Measurements from ENCODE around the gene CARD11. TPM values are rescaled to one million over a fixed set of nuclear protein-coding genes. Genes with fewer than 3 reads are reported as not detected.
A peak's percentile ranks its signal among the peaks of the same experiment; 100 is the strongest.

Gene CARD11
- total RNA-seq, 1 donor from 2014 or later, result 11.0 TPM

DNA sequence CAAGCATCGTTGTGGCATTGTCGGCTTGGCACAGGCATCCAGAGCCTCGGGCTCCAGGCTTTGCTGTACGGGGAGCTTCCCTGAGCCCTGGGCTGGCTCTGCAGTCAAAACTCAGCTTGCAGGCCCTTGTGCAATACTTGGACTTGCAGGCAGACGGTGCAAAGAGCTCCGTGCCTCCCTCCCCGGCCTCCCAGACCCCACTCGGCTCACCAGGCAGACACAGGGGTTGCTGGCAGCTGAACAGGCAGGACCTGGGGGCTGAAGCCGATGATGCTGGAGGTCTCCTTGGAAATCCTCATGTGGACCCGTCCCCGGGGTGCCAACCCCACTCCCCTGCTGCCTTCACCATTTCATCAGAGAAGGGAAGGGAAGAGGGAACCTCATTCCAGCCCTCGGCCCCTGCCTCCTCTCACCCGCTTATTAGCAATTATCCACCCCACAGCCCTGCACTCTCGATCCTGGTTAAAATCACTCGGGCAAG lies 139.9 kb downstream of the CARD11 start:
- DNase-seq (ENCODE audit: low spot score, unreplicated experiment), result no peak
- Mint-ChIP-seq H3K4me1 (ENCODE audit: low read depth) (peaks cover 6% of the 10 kb centered on the region), H3K27ac (peak overlapping the region; percentile 22), H3K9me3 (ENCODE audit: low read depth) (no peaks in the 10 kb centered on the region), H3K4me3 (ENCODE audit: low read depth) (no peak overlapping the region), H3K27me3 (no peaks in the 10 kb centered on the region), H3K36me3 (ENCODE audit: insufficient read depth) (no peaks in the 10 kb centered on the region)
- TF ChIP-seq, protein P1, sequence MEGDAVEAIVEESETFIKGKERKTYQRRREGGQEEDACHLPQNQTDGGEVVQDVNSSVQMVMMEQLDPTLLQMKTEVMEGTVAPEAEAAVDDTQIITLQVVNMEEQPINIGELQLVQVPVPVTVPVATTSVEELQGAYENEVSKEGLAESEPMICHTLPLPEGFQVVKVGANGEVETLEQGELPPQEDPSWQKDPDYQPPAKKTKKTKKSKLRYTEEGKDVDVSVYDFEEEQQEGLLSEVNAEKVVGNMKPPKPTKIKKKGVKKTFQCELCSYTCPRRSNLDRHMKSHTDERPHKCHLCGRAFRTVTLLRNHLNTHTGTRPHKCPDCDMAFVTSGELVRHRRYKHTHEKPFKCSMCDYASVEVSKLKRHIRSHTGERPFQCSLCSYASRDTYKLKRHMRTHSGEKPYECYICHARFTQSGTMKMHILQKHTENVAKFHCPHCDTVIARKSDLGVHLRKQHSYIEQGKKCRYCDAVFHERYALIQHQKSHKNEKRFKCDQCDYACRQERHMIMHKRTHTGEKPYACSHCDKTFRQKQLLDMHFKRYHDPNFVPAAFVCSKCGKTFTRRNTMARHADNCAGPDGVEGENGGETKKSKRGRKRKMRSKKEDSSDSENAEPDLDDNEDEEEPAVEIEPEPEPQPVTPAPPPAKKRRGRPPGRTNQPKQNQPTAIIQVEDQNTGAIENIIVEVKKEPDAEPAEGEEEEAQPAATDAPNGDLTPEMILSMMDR (IDR thresholded peaks at IDR 0.05; ENCODE audit: unreplicated experiment), result no peak

DNA sequence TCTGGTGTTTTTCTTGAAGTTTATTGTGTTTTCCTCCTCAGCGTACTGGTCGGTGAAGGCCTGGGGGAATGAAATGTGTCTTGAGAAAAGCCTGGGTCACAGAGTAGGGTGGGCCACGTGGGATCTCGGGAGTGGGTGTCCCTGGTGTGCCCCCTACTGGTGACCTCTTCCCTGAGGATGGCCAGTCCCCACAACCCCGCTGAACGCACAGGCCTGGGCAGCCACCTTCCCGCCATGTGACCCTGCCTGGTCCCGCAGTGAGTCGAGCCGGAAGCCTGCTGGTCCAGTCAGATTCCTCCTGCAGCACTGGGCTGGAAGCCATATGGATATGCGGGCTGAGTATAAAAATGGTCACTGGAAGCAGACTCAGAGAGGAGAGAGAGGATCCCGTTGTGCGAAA lies 146.6 kb downstream of the CARD11 start:
- no peaks in the 10 kb centered on the region for H3K9me3 Mint-ChIP-seq (ENCODE audit: low read depth)
- H3K27me3 Mint-ChIP-seq, result no peaks in the 10 kb centered on the region
- no peak for DNase-seq (ENCODE audit: low spot score, unreplicated experiment)

DNA sequence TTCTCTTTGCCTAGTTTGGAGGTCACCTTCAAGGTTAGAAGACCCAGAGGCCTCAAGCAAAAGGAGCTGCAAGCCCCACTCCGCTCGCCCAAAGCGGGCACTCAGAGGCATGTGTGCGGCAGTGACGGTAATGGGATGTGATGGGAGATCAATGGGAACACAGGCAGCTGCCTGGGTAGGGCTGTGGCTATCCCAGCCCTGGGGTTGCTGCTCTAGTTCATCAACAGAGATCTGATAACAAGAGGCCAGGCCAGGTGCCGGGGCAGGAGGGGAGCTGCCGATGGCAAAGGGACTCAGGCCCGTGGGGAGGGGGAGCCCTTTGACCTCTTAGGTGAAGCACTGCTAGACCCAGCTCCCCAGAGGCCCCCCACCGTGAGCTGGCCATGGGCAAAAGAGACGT lies 147.5 kb downstream of the CARD11 start:
- no peak for DNase-seq (ENCODE audit: low spot score, unreplicated experiment)
- Mint-ChIP-seq H3K27ac (no peak overlapping the region), H3K27me3 (no peaks in the 10 kb centered on the region), H3K4me3 (ENCODE audit: low read depth) (no peak overlapping the region), H3K36me3 (ENCODE audit: insufficient read depth) (no peaks in the 10 kb centered on the region), H3K9me3 (ENCODE audit: low read depth) (no peaks in the 10 kb centered on the region), H3K4me1 (ENCODE audit: low read depth) (peaks cover 3% of the 10 kb centered on the region)
- TF ChIP-seq, protein P1 (IDR thresholded peaks at IDR 0.05; ENCODE audit: unreplicated experiment), result no peak

More for the DNA sequence above, 146.6 kb downstream of the CARD11 start:
- H3K27ac Mint-ChIP-seq, result no peak overlapping the region
- TF ChIP-seq, protein P1 (IDR thresholded peaks at IDR 0.05; ENCODE audit: unreplicated experiment), result no peak
- no peaks in the 10 kb centered on the region for H3K36me3 Mint-ChIP-seq (ENCODE audit: insufficient read depth)
- H3K4me1 Mint-ChIP-seq (ENCODE audit: low read depth), result peaks cover 3% of the 10 kb centered on the region
- H3K4me3 Mint-ChIP-seq (ENCODE audit: low read depth), result no peak overlapping the region

DNA sequence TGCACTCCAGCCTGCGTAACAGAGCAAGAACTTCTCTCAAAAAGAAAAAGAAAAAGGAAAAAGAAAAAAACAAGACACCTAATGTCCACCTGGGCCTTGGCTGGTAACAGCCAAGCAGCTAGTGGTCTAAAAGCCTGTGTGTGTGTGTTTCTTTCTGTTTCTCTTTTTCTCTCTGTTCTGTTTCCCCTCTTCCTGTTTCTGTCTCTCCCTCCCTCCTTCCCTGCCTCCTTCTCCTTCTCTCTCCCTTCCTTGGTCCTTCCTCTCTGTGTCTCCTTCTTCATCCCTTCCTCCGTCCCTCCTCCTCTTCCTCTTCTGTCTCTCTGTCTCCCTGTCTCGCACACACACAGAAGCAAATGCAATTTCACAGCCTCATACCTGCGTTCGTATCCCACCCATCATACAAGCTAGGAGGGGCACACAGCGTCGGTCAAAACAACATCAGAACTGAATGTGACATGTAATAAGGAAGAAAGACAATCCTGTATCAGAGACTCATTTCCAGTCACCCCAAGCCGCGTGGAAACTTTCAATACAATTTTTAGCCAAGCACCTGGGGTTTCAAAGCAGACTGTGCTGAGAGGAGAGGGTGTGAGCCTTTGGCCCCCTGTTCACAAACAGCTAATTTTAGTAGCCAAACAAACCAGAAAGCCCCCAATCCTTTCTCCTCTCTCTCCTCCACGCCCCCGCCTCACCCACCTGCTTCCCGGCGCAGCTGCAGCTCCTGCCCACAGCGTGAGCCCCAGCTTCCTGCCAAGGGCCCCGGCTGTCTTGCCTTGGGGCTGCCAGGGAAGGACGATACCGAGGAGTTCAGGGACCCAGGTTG lies 149.3 kb downstream of the CARD11 start:
- Mint-ChIP-seq H3K4me1 (ENCODE audit: low read depth) (peaks cover 3% of the 10 kb centered on the region), H3K27me3 (no peaks in the 10 kb centered on the region), H3K27ac (no peak overlapping the region)

DNA sequence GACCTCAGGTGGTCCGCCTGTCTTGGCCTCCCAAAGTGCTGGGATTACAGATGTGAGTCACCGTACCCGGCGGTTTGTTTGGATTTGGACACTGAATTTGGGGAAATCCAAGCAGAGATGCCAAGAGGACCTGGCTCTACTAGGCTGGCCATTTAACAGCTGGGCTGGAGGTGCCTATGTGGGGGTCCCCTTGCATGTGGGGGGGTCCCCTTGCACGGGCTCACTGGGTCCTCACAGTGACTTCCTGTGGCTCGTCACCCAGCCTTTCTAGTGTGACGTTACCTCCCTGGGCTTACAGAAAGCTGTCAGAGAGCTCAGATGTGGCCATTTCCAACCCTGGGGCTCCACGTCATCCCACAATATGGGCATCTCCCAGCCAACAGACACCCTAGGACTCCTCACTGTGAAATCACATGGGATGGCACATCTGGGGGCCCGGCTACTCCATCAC lies 150.2 kb downstream of the CARD11 start:
- H3K9me3 Mint-ChIP-seq (ENCODE audit: low read depth), result no peaks in the 10 kb centered on the region
- no peaks in the 10 kb centered on the region for H3K36me3 Mint-ChIP-seq (ENCODE audit: insufficient read depth)
- H3K27me3 Mint-ChIP-seq, result no peaks in the 10 kb centered on the region
- TF ChIP-seq, protein P1 (IDR thresholded peaks at IDR 0.05; ENCODE audit: unreplicated experiment), result no peak
- H3K4me3 Mint-ChIP-seq (ENCODE audit: low read depth), result no peak overlapping the region
- peaks cover 3% of the 10 kb centered on the region for H3K4me1 Mint-ChIP-seq (ENCODE audit: low read depth)
- no peak overlapping the region for H3K27ac Mint-ChIP-seq
- no peak for DNase-seq (ENCODE audit: low spot score, unreplicated experiment)

More for the DNA sequence above, 149.3 kb downstream of the CARD11 start:
- Mint-ChIP-seq H3K4me3 (ENCODE audit: low read depth) (no peak overlapping the region), H3K9me3 (ENCODE audit: low read depth) (no peaks in the 10 kb centered on the region), H3K36me3 (ENCODE audit: insufficient read depth) (no peaks in the 10 kb centered on the region)
- TF ChIP-seq, protein P1 (IDR thresholded peaks at IDR 0.05; ENCODE audit: unreplicated experiment), result no peak
- DNase-seq (ENCODE audit: low spot score, unreplicated experiment), result no peak

Data from progenitor cell of endocrine pancreas (in vitro differentiated cells).